Uterus (tissue), 4 donors: ENCODE measurements around the gene PUSL1. TPM values are rescaled to one million over a fixed set of nuclear protein-coding genes. Genes with fewer than 3 reads are reported as not detected.
A peak's percentile ranks its signal among the peaks of the same experiment; 100 is the strongest.

Source experiments
- DNase-seq, 2 donors: peaks; one replicate each; pipeline ENCODE4 v3.0.0-alpha.2; 2019 to 2020
- H3K27ac ChIP-seq, 2 donors: fragments of 200-600 bp; sonication (generic); 1 replicate in 1 of 2; 2 replicates in 1 of 2; pipeline ENCODE4 v1.5.1; 2016 to 2018
- H3K27me3 ChIP-seq, 2 donors: fragments of 200-600 bp; sonication (generic); one replicate each; pipeline ENCODE4 v1.5.1; 2018 to 2019; ENCODE audit warnings: control low read depth in 1 of 2
- H3K36me3 ChIP-seq, 2 donors: fragments of 200-600 bp; sonication (generic); one replicate each; pipeline ENCODE4 v1.5.1; 2019; ENCODE audit warnings: control low read depth in 1 of 2
- H3K4me1 ChIP-seq, 2 donors: fragments of 200-600 bp; sonication (generic); one replicate each; pipeline ENCODE4 v1.5.1; 2018 to 2019; ENCODE audit warnings: control low read depth in 1 of 2
- H3K4me3 ChIP-seq, 2 donors: fragments of 200-600 bp; sonication (generic); 1 replicate in 1 of 2; 2 replicates in 1 of 2; pipeline ENCODE4 v1.5.1; 2018 to 2019; ENCODE audit warnings: mild to moderate bottlenecking in 1 of 2
- H3K9me3 ChIP-seq, 2 donors: fragments of 200-600 bp; sonication (generic); one replicate each; pipeline ENCODE4 v1.5.1; 2019; ENCODE audit warnings: control low read depth in 1 of 2
- POLR2A ChIP-seq, 2 donors: fragments of 450-650 bp; IDR thresholded peaks; one replicate each; pipeline ENCODE4 v1.6.1; 2016; ENCODE audit warnings: antibody characterized with exemption in 2 of 2, mild to moderate bottlenecking in 1 of 2, moderate library complexity in 1 of 2
- intact Hi-C: fragments of 100-400 bp; cut with DNase I; formaldehyde crosslinking; loops from one replicate; pipeline ENCODE4 v1.15.1; 2023; ENCODE audit warnings: low total_unique reads
- total RNA-seq, 4 donors: library from RNA; depleted of rRNA in 3 of 4; stranded (reverse); fragments of >200 nt in 3 of 4; gene quantifications; one replicate each; pipeline versions ENCODE4 v1.1.0 to v1.2.4, GENCODE V29; 2014 to 2023
- TF ChIP-seq, protein P1 (sequence below), 4 experiments: fragments of 200-600 bp in 2 of 4; fragments of 450-650 bp in 2 of 4; sonication (generic) in 2 of 4; IDR thresholded peaks; one replicate each; pipeline ENCODE4 v1.5.1; 2016 to 2019; ENCODE audit warnings: antibody characterized with exemption in 4 of 4, mild to moderate bottlenecking in 2 of 4, moderate library complexity in 1 of 4
- donor health status: DM: yes; HTN: yes; CAD: no.

Gene PUSL1
- total RNA-seq, 4 donors from 2014 or later, result 14.7 to 34.1 (median 24.3) TPM

DNA sequence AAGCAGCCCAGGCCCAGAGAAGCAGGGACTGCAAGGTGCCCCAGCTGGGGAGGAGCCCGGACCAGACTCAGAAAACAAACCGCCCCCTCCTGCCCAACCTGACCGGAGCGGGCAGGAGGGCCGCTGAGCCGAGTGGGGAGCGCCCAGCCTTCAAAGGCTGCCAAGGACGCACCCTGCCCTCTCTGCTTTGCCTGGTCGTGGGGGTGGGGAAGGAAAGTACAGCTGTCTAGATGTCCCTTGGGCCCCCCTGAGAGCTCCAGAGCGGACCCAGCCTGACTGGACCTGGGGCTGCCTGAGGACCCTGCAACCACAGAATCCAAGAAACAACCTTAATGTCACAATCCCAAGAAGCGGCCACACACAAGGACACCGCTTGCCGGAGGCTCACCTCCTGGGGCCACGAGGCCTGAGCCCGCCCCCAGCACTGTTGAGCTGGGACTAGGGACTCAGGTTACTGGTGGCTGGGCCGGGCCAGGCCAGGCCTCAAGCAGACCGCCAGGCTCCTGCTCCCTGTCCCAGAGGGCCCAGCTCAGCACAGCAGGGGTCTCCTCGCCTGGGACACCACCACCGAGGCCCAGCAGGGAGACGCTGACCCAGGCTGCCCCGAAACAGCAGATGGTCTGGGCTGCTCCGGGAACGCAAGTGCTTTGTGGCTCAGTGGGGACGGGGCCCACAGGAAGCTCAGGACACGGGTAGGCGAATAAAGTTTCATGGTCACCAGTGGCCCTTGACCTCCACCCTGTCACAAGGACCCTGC is 39.4 kb downstream of the PUSL1 start:
- Histone ChIP-seq H3K27ac (peak overlapping the region; percentile 73 to 83), H3K27me3 (no peaks in the 10 kb centered on the region), H3K9me3 (no peaks in the 10 kb centered on the region), H3K4me3 (peak overlapping the region; percentile 50 to 85), H3K4me1 (peaks cover 16 to 25% of the 10 kb centered on the region in 2 donors), H3K36me3 (no peaks in the 10 kb centered on the region)
- intact Hi-C loops, result no loop called here
- TF ChIP-seq POLR2A (IDR thresholded peaks at IDR 0.05), result no peak
- TF ChIP-seq, protein P1, sequence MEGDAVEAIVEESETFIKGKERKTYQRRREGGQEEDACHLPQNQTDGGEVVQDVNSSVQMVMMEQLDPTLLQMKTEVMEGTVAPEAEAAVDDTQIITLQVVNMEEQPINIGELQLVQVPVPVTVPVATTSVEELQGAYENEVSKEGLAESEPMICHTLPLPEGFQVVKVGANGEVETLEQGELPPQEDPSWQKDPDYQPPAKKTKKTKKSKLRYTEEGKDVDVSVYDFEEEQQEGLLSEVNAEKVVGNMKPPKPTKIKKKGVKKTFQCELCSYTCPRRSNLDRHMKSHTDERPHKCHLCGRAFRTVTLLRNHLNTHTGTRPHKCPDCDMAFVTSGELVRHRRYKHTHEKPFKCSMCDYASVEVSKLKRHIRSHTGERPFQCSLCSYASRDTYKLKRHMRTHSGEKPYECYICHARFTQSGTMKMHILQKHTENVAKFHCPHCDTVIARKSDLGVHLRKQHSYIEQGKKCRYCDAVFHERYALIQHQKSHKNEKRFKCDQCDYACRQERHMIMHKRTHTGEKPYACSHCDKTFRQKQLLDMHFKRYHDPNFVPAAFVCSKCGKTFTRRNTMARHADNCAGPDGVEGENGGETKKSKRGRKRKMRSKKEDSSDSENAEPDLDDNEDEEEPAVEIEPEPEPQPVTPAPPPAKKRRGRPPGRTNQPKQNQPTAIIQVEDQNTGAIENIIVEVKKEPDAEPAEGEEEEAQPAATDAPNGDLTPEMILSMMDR (IDR thresholded peaks at IDR 0.05), result no peak
- no peak for DNase-seq

DNA sequence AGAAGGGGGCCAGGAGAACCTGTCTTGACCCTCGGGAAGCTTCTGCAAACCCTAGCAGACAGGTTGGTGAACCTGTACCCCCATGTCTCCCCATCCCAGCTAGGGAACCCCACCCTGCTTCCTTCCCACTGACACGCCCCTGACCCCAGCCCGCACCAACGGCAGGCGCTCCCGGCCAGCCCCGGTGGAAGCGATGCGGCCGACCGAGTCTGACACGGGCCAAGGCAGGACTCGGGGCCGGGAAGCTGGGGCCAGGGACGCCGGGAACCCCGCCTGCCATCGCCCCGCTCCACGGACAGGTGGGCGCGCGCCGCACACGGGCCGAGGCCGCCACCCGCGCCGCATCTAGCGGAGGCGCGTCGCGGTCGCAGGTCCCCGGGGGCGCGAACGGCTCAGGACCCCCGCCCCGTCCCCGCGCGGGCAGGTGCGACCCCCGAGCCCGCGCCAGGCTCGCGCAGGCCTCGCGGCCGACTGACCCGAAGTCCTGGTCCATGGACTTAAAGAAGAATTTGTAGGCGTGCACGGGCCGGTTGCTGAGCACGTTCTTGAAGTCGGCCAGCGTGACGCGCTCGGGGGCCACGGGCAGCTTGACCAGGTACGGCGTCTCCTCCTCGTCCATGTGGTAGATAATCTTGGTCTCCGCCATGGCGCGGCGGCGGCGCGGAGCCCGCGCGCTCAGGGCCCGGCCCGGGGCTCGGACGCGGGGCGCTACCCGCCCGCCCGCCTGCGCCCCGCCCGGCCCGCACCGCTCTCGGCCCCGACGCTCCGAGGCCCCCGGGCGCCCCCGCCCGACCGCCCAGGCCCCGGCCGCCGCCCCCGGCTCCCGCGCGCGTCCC is 40.2 kb downstream of the PUSL1 start:
- DNase-seq, result no peak
- Histone ChIP-seq H3K27me3 (no peaks in the 10 kb centered on the region), H3K27ac (peak overlapping the region; percentile 73 to 83), H3K36me3 (no peaks in the 10 kb centered on the region), H3K4me3 (peak overlapping the region; percentile 50 to 85), H3K9me3 (no peaks in the 10 kb centered on the region), H3K4me1 (peaks cover 16 to 25% of the 10 kb centered on the region in 2 donors)
- intact Hi-C loops, result no loop called here
- TF ChIP-seq POLR2A (IDR thresholded peaks at IDR 0.05), result no peak
- TF ChIP-seq, protein P1 (IDR thresholded peaks at IDR 0.05), result no peak

DNA sequence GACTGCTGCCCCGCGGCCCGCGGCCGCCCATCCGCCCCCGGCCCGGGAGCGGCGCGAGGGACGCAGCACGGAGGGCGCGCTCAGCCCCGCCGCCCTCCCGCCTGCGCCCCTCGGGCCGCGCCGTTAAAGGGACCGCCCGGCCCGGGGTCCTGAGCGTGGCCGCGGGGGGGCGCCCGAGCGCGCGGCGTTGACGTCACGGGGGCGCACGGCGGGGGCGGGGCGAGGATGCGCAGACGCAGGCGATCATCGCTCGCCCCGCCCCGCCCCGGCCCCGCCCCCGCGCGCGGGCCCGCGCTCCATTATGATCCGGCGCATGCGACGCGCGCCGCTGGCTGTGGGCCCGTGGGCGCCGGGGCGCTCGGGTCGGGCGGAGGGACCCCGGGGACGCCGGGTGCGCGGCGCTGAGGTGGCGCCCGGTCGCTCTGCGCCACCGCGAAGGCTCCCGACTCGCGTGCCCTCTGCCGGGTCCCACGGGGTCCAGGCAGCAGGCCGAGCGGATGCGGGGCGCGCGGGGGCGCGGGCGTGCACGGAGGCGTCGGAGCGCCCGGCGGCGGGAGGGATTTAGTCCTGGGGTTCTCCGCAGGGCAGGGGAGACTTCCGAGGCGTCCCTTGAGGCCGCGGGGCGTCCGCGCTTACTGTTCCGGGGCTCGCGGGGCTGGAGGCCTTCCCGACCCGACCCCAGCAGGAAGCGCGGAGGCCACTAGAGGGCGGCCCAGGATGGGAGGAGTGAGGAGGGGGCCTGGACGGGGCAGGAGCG is 41.0 kb downstream of the PUSL1 start, which contains the start of gene DVL1:
Gene DVL1, minus strand, starts transcription at position 163 of the 757 bp plus-strand sequence. CDS start 353 bp downstream, outside the sequence.
- Histone ChIP-seq H3K36me3 (no peaks in the 10 kb centered on the region), H3K27me3 (no peaks in the 10 kb centered on the region), H3K4me3 (peak within 1 kb of the TSS; percentile 50 to 85), H3K9me3 (no peaks in the 10 kb centered on the region), H3K4me1 (peaks cover 21 to 28% of the 10 kb centered on the region in 2 donors), H3K27ac (peak within 1 kb of the TSS; percentile 95 to 97)
- TF ChIP-seq, protein P1 (IDR thresholded peaks at IDR 0.05), result peak; percentile 33 to 71 (median 64)
- TF ChIP-seq POLR2A (IDR thresholded peaks at IDR 0.05), result peak; percentile 30 to 72
- peak; percentile 65 to 75 for DNase-seq
- intact Hi-C loops, result loop anchor here (10.0 kb wide), 1 partner anchor 45 kb away; the partner anchor contains the start of genes ACAP3 and PUSL1

DNA sequence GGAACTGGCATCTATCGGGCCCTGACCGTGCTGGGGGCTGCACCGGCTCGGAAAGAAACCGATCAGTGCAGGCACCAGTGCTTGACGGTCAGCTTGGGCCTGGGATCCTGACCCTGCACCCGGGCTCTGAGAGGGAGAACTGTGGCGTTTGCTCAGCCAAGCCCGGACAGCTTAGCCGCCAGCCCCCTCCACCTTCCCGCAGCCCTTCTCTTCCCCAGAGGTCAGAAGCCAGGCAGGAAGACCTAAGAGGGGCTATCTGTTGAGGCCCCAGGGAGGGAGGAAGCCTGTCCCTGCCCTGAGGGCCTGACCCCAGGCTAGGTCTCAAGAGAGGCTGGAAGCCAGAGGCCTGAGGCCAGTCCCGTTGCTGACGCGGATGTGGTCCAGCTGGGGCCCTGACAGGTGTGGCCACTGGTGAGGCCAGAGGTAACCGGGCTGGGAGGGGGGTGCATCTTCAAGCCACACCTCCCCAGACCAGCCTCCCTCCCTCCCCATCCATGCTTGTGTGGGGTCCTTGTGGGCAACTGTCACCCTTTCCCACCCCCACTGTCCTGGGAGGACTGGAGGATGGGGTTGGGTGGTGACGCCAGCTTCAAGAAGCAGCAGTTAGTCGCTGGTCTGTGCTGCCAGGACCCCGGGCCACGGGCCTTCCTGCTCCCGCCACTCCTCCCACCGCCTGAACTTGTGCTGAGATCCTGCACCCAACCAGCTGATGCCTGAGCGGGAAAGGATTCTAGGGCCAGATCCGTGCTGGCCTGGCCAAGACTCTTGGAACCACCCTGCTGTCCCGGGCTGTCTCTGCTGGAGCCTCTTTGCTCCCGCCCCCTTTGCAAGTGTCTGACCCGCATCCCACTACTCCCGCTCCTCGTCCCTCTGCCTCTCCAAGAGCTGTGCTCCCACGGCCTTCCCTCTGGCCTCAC is 43.4 kb downstream of the PUSL1 start:
- no peaks in the 10 kb centered on the region for H3K27me3 ChIP-seq
- no peaks in the 10 kb centered on the region for H3K36me3 ChIP-seq
- H3K4me1 ChIP-seq, result peaks cover 14 to 36% of the 10 kb centered on the region in 2 donors
- no peak overlapping the region for H3K4me3 ChIP-seq
- H3K9me3 ChIP-seq, result no peaks in the 10 kb centered on the region
- peak; percentile 57 to 78 for DNase-seq
- no peak for TF ChIP-seq POLR2A (IDR thresholded peaks at IDR 0.05)
- TF ChIP-seq, protein P1 (IDR thresholded peaks at IDR 0.05), result no peak
- H3K27ac ChIP-seq, result peak overlapping the region; percentile 64 to 96
- intact Hi-C loops, result loop anchor here (10.0 kb wide), 1 partner anchor 47 kb away; the partner anchor contains the start of genes ACAP3 and PUSL1
